Measurements from ENCODE around the gene IVD. TPM values are rescaled to one million over a fixed set of nuclear protein-coding genes. Genes with fewer than 3 reads are reported as not detected.

IVD gene
- total RNA-seq, 4 donors from 2014 or later: 24.9 to 101 (median 48.0) TPM

DNA sequence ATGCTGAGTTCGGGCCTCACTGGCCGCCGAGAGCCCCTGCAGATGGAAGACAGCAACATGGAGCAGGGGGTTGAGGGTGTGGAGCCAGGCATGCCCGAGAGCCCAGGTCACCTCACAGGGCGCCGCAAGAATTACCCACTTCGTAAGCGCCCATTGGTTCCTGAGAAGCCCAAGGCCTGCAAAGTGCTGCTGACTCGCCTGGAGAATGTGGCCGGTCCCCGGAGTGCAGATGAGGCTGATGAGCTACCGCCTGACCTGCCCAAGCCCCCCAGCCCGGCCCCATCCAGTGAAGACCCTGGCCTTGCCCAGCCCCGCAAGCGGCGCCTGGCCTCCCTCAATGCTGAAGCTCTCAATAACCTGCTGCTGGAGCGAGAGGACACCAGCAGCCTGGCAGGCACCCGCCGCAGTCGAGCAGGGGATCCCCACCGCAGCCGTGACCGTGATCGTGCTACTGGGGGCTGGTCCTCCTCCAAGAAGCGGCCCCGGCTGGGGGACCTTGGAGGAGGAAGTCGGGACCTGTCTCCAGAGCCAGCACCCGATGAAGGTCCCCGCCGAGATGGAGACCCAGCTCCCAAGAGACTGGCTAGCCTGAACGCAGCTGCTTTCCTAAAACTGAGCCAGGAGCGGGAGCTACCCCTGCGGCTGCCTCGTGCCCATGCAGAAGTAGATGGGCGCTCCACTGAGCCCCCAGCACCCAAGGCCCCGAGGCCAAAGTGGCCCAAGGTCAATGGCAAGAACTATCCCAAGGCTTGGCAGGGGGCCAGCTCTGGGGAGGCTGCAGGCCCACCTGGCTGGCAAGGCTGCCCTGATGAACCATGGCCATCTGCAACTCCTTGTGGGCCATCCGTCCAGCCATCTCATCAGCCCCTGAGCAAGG, 53.1 kb downstream of the IVD start:
- no peak for TF ChIP-seq CTCF (IDR thresholded peaks at IDR 0.05; ENCODE audit: low read depth)

GRCh38 chr15:40459391-40460015, 53.9 kb downstream of the IVD start:
- no peak for TF ChIP-seq CTCF (IDR thresholded peaks at IDR 0.05; ENCODE audit: low read depth)

DNA sequence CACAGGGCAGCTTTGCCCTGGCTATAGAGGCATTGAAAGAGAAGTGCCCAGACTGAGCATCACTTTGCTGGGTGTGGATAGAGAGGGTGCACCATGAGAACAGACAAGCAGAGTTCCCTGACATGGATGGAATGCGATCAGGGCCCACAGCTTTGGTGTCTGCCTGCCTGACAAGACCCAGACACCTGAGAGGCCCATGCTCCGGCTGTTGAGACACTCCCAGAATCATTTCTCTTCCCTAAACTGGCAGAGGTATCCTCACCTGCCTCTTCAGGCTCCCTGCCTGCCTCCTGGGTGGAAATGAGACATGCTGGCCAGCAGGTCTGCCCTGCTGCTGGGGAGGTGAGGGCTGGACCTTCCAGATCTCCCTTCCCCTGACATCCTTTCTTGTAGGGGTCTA, 54.8 kb downstream of the IVD start:
- no peak for TF ChIP-seq CTCF (IDR thresholded peaks at IDR 0.05; ENCODE audit: low read depth)

DNA sequence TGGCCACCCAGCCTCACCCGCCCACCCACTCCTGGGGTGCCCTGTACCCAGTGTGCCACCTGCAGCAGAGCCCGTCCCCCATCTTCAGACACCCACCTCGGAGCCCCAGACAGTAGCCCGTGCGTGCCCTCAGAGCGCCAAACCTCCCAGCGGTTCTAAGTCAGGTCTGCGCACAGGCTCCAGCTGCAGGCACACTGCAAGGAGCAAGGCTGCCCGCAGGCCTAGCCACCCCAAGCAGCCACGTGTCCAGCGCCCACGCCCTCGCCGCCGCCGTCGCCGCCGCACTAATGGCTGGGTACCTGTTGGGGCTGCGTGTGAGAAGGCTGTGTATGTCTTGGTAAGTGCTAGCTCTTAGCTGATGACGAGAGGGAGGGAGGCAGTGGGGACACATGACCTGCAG, 56.4 kb downstream of the IVD start:
- TF ChIP-seq CTCF (IDR thresholded peaks at IDR 0.05; ENCODE audit: low read depth): no peak

- TF ChIP-seq CTCF (IDR thresholded peaks at IDR 0.05; ENCODE audit: low read depth): no peak
These were observed 57.7 kb downstream of the IVD start for GRCh38 chr15:40463279-40463678.

DNA sequence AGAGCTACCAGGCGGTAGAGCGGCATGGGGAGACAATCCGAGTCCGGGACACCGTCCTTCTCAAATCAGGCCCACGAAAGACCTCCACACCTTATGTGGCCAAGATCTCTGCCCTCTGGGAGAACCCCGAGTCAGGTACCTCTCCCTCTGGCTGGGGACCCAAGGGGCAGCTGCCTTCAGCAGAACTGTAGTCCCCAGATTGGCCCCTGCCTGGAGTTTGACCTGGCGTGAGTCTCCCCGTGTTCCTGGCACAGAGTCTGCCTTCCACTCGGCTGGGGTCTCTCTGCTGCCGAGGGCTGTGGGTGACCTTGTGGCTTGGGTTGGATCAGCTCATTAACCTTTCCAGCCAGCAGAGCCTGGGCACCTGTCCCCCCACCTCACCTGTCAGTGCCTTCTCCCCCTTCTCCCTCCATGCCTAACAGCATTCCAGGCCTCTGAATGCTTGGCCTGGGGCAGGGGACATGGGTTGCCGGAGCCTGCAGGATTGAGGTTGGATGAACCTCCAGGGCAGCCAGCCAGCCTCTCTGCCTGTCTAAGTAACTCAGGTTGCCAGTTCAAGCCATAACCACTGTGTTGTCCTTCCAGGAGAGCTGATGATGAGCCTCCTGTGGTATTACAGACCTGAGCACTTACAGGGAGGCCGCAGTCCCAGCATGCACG, 58.4 kb downstream of the IVD start:
- no peak for TF ChIP-seq CTCF (IDR thresholded peaks at IDR 0.05; ENCODE audit: low read depth)

GRCh38 chr15:40464595-40465185, 59.1 kb downstream of the IVD start:
- no peak for TF ChIP-seq CTCF (IDR thresholded peaks at IDR 0.05; ENCODE audit: low read depth)
